ACHN (cell line): ENCODE results near the gene MRPS25.

Source experiments
- DNase-seq: peaks from one replicate; pipeline ENCODE4 v3.0.0-alpha.2; 2015
- in situ Hi-C: cut with HindIII; loops from 2 replicates; pipeline ENCODE4 v1.10.0; 2017; ENCODE audit warnings: low sequenced_read_pairs, low pct_ligation_motif_present, low pct_unique_long_range_greater_than_20kb

MRPS25 gene

DNA sequence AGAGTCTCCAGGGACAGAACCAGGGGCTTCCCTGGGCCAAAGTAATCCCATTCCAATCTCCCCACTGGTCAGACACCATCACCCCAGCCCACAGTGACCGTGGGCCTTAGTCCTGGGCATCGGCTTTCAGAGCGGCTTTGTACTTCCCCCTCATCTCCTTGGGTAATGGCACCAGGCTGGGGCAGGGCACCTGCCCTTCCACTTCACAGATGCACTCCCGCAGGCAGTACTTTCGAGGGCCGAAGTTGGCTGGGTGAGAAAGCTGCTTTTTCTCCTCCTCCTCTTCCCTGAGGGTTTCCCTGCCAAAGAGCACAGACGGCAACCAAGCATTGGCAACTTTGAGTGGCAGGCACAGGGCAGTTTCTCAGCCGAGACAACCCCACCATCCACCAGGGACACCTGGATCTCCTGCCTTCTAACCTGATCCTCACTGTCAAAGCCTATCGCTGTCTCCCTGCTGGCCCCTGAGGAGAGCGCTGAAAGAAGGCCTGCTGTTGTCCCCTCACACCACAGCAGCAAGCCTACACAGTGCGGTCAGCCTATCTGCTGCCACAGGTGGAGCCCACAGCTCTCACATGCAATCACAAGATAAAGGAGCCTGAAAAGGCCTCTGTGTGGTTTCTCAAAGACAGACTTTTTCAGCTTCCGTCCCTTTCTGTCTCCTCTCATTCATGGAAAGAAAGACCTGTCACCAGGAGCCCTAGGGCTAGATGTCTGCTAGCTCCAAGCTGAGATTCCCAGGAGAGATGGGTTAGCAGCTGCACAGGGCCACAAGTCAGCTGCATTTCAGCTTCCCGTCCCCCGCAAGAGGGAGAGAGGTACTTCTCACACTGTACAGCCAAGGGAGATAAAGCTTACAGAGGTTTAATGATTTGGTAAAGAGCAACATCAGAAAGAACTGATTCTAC is 12.5 kb downstream of the MRPS25 start:
- DNase-seq = no peak
- in situ Hi-C loops = no loop called here

DNA sequence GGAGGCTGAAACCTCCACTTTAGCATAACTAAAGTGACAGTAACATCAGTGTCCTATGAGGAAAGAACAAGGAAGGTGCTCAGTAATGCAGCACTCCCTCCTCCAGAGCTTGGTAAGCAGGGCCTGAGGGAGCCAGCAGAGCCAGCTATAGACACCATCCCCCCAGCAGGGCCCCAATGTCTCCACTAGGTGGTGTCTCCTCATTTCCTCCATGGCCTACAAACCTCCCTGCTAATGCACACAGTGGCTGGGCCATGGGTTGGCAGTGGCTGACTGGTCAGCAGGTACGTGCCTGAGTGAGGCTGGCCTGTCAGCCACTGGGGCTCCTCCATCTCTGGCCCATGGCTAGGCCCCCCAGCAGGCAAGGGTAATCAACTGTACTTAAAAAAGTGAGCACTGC is 13.6 kb downstream of the MRPS25 start:
- in situ Hi-C loops = no loop called here
- DNase-seq = peak; percentile 53

DNA sequence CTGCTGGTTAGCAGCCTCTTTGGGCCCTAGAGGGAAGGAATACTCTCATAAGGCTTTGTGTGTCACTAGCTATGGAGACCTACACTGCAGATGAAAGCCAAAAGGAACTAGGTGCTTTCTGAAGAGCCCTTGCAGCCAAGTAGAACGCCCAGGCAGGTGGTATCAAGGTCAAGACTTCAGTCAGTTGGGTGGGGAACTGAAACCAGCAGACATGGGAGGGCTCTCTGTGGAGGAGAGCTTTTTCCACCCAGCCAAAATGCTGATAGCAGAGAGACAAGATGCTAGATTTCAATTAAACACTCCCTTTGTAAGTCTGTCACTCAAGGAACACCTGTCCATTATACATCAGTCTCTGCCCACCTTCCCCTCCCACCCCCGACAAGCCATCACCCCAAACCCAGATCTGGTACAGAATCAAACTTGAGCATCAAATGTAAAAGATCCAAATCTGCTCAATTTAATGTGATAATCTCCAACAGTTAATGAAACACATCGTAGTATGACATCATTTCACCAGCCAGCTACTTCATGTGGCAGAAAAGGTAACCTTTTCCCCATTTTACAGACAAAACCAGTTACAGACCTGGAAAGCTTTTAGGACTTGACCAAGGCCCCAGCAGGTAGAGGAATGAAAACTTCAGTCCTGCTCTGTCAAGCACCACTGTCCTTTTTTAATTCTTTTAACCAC is 14.6 kb downstream of the MRPS25 start:
- in situ Hi-C loops = no loop called here

DNA sequence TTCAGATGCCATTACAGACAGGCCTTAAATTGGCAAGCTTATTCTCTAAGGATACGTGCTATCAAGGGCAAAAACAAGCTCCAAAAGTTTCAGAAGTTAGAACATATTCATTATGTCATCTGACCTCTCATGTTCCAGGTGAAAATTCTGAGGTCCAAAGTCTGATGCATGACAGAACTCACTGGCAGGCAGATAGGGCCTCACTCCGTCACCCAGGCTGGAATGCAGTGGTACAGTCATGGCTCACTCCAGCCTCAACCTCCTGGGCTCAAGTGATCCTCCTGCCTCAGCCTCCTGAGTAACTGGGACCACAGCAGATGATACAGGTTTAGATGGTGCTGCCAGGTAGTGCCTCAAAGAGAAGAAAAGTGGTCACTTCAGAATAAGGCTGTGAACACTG is 15.5 kb downstream of the MRPS25 start:
- in situ Hi-C loops = no loop called here
- no peak for DNase-seq

More for the DNA sequence above, 14.6 kb downstream of the MRPS25 start:
- no peak for DNase-seq

DNA sequence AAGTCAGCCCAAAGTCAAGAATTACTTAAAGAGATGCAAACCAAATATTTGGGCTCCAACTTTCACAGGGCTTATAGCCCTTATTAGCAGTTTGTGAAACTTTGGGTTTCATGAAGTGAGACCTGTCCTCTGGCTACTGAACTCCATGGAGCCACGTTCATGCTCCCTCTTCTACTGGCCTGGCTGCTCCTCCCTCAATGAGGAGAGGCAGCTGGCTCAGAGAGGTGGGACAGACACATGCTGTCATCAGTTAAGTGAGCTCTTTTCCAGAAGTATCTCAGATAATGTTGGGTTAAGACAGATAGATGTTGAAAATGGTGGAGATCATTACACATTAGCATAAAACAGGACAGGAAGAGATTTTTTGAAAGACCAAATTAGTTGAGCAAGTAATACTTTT is 19.4 kb downstream of the MRPS25 start:
- no peak for DNase-seq
- in situ Hi-C loops = no loop called here

DNA sequence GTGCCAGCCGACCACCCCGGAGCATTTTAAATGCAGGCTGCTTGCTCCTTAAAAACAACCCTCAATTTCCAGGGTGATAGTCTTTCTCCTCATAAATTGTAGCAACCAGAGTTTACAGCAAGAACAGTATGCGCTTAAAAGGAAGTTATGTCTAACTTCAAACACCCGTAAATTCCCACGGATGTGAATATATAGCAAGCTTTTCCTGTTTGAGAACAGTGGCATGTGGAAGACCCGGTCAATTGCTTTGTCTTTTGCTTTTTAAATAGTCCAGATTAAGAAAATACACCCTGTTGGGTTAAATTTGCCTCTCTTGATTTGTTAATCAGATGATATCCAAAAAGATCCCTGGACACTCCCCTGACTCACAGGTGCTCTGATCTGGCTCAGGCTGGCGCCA is 20.8 kb downstream of the MRPS25 start:
- in situ Hi-C loops = no loop called here
- DNase-seq = no peak

DNA sequence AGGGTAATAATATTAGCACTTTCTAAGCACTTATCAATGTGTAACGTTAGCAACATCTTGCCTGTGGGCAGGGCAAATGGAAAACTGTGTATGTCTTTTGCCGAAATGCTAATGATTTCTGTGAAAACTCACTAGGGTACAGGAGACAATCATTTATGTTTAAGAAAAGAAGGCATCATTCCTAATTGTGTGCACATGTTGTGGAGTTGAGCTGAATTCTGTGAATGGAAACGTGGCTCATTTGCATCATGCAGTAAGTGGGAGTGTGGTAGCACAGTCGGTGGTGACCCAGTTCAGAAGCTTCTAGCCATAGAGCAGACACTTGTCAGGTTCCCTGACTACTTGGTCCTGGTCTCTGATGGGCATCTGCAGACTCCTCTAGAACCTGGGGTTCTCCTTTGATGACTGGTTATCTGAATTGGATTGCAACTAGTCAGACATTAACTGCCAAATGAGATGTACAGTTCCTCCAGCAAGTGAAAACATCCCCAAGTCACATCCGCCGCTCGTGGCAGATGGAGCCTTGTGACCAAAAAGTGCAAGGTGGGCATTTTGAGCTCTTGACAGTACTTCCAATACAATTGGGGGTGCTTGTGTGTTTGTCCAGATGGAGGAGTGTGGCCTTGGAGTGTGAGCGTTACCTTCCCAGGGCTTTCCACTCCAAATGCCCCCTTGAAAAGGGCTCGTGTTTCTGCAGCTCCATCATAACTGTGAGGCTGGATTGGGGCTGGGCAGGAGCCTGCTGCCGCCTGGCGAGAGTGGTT is 21.5 kb downstream of the MRPS25 start:
- no peak for DNase-seq
- in situ Hi-C loops = no loop called here

DNA sequence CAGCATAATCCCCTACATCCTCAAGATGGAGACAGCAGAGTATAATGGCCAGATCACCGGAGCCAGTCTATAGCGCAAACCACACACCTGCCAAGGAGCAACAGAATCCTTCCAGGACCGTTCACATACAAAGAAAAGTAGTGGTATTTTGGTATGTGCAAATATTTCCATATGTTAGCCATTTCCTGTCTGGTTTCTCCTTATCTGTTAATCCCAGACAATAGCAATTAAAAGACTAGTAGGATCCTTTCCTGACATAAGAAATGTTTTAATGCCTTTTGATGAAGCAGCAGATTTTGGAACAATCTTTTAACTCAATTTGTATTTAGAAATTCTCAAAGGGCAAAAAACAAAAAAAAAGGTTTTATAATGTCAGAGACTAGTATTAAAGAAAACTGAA is 22.2 kb downstream of the MRPS25 start:
- no peak for DNase-seq
- in situ Hi-C loops = no loop called here

DNA sequence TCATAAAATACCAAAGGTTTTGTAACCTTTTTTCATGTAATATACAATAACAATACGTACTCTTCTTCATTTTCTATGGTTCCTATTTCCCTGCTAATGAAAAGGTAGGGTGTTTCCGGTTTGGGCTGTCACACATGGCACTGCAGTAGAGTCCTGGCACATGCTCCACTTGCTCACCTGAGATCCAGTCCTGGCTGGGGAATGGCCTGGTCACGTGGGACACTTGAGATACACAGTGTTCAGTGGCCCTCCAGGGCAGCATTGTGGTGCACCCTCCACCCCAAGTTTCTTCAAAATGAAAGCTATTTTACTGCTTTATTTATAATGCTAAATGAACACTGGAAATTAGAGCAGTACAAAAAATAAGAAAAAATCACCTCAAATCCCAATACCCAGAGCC is 23.2 kb downstream of the MRPS25 start:
- no peak for DNase-seq
- in situ Hi-C loops = no loop called here

DNA sequence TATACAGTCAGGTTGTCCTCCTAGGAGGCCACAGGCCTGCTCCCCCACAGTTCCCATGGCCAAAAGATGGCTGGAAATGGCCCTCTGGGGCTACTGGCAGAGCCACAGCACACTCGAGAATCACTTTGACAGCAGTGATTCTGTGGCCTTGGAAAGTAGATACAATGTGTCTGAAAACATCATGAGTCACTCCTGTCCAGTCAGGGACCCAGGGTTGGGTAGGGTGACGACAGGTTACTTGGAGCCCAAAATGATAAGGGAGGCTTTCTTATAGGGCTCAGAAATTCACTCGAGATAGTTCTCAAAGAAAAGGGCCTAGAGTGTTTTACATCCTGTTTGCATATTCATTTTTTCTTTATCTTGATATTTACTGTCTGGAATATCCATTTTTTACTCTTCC is 24.3 kb downstream of the MRPS25 start:
- no peak for DNase-seq
- in situ Hi-C loops = no loop called here

DNA sequence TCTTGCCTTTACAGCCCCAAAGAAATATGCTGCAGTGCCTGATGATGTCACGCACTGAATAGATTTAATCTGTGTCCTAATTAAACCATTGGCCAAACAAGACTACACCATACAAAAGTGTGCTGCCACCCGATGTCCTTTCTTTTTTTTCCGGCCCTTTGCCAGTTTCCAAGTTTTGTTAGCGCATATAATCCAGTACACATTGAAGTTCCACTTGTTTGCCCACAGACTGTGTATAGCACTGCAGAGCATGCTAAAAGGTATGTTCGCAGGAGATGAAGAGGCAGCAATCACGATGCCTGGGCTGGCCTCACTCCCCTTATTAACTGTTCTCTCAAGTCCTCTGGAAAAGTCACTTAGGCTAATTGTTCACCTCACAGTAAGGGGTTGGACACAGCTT is 26.8 kb downstream of the MRPS25 start:
- DNase-seq = no peak
- in situ Hi-C loops = no loop called here

DNA sequence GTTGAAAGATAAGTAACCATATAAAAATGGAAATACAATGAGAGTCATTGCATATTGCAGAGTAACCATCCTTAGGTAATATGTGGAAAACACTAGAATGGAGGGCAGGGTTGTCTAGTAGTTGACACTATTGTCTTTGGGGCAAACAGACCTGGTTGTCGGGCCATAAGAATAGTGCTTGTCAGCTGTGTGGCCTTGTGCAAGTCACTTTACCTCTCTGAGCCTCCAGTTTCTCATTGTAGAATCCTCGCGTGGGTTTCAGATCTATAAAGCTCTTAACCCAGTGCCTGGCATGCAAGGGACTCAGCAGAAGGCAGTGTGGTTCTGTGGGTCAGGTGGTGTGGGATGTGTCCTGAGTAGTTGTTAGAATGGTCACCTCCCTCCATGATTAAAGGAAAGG is 32.0 kb downstream of the MRPS25 start:
- in situ Hi-C loops = no loop called here

DNA sequence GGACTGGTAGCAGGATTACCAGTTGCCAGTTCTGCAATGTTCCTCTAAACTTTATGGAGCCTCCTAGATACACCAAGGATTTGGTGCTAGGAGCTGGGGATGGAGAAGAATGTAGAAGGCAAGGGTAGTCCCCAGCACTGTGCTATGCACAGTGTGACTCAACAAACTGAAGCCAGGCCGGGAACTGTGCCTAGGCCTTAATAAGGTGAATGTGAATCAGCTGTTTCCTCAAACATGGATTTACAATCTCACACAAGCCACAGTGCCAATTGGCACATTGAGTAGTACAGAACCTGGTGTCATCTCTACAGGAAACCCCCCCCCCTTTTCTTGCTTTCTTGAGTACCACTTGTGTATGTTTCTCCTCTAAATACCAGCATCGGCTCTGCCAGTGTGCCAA is 32.5 kb downstream of the MRPS25 start:
- in situ Hi-C loops = no loop called here
- DNase-seq = no peak

More for the DNA sequence above, 32.0 kb downstream of the MRPS25 start:
- DNase-seq = no peak

DNA sequence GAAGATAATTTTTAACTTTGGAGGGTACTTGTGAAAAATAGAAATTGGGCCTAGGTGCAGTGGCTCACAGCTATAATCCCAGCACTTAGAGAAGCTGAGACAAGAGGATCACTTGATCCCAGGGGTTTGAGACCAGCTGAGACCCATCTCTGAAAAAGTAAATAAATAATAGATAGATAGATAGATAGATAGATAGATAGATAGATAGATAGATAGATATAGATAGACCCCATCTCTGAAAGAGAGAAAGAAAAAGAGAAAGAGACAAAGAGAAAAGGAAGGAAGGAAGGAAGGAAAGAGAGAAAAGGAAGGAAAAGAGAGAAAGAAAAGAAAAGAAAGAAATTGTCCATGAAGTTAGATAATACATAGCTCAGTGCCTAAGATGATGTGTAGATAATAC is 35.5 kb downstream of the MRPS25 start:
- no peak for DNase-seq
- in situ Hi-C loops = no loop called here

DNA sequence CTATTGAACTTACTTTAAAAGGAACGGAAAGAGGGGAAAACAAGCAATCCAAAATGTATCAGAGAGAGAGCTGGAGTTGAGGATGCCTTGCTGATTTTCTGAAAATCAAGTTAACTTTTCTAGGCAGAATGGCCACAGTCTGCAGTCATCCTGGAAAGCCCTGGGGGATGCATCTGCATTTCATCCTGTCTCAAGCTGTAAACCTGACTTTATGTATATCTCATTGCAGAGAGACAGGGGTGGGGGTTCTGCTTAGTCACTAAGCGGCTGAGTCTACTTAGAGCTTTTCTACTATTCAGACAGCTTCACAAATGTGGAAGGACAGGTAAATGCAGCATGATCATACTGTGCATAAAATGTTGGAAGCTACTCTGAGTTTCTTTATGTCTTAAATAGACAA is 41.4 kb downstream of the MRPS25 start:
- in situ Hi-C loops = no loop called here
- no peak for DNase-seq

DNA sequence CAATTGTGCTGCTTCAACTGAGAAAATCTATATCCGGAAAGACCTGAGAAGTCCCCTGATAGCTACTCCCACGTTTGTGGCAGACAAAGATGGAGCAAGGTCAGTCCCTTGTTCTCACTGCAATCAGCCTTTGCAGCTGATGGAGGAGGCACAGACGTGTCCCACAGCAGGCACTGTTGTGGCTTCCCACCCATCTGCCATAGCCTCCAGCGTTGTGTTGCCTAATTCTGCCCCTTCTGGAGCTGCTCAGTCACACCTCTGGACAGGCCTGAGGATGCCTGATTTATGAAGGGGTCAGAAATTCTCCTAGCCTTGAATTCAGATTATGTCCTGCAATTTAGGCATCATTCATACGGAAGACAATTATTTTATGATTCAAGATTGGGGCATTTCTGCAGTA is 41.9 kb downstream of the MRPS25 start:
- in situ Hi-C loops = no loop called here
- no peak for DNase-seq

DNA sequence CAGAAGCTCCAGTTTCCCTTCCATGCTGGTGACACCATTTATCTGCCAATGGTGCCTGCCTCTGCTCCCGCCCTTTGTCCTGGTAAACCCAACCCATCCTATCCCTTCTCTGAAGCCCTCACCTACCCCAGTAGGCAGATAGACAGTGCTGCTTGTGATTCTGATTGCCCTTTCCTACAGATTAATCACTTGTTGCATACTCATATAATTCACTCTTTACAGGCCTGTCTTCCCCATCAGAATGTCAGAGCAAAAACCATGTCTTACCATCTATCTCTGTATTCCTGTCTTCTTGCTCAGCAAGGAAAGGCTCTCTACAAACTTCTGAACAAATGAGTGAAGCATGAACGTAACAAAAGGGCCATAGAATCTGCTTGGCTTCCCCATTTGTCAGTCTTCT is 47.9 kb downstream of the MRPS25 start:
- in situ Hi-C loops = no loop called here
- DNase-seq = no peak

DNA sequence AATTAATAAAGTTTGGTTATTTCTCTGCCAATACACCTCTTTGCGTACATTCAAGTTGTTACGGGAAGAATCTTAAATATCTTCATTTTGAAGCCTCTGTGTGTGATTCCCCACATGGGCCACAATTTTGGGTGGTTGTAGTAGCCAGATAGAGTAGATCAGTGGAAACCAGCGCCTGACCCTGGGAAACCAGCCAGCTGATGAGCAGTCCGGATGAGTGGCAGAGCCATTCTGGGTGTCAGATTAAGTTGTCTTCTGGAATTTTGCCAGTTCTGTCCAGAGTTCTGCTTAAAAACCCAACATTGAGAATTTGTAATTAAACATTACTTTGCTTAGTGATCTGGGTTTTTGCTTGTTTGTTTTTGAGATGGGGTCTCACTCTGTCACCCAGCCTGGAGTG is 49.7 kb downstream of the MRPS25 start:
- in situ Hi-C loops = no loop called here
- DNase-seq = no peak

DNA sequence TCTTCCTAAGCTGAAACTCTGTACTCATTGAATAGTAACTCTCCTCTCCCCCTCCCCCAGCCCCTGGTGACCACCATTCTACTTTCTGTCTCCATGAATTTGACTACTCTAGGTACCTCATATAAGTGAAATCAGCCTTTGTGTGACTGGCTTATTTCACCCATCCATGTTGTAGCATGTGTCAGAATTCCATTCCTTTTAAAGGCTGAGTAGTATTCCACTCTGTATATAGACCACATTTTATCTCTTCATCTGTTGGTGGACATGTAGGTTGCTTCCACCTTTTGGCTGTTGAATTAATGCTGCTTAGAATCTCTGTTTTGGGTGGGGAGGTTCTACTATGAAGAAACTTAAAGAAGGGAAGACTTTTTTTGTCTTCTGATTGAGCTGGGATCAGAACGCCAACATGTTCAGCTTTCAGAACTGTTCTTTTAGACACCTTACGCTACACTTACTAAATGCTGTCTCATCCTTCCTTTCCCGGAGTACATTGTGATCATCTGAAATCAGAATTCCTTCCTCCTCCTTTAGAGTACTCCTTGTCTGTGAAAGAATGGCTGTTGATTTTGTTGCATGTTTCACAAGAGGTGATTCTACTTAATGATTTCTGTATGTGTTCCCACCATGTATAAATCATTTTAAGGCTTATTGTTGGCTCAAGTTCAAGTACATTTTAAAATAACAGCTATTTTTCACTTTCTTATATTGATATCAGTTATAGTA is 50.3 kb downstream of the MRPS25 start:
- in situ Hi-C loops = no loop called here

More for the DNA sequence above, 50.3 kb downstream of the MRPS25 start:
- DNase-seq = no peak
